GM21515 (cell line): ENCODE data around the gene AKR1D1.
"Not testable (repeated sequence)": the region's sequence is repeated elsewhere in the genome, so short reads cannot be mapped to it uniquely, and the experiment has no call there.

ENCODE experiments used
- ATAC-seq: cut with Tn5 transposase; IDR thresholded peaks from one replicate; pipeline ENCODE4 v1.9.1; 2021; ENCODE audit not compliant: unreplicated experiment

The AKR1D1 gene

GRCh38 chr7:138116892-138117291 is 40.6 kb downstream of the AKR1D1 start:
- ATAC-seq, result no peak

- no peak for ATAC-seq
Observed at GRCh38 chr7:138120140-138120827, 44.0 kb downstream of the AKR1D1 start.

- ATAC-seq, result no peak
Observed at GRCh38 chr7:138122162-138122561, 45.9 kb downstream of the AKR1D1 start.

- no peak for ATAC-seq
Observed at GRCh38 chr7:138125119-138125518, 48.9 kb downstream of the AKR1D1 start.

GRCh38 chr7:138125598-138126111 is 49.4 kb downstream of the AKR1D1 start:
- peak; percentile 85 for ATAC-seq

- no peak for ATAC-seq
Observed at GRCh38 chr7:138126928-138127327, 50.7 kb downstream of the AKR1D1 start.

- ATAC-seq, result no peak
Observed at GRCh38 chr7:138127996-138128395, 51.7 kb downstream of the AKR1D1 start.

GRCh38 chr7:138129551-138130165 is 53.4 kb downstream of the AKR1D1 start:
- ATAC-seq, result no peak

- ATAC-seq, result no peak
Observed at GRCh38 chr7:138137423-138138171, 61.3 kb downstream of the AKR1D1 start.

- ATAC-seq, result no peak
Observed at GRCh38 chr7:138138244-138138643, 62.0 kb downstream of the AKR1D1 start.

- no peak for ATAC-seq
Observed at GRCh38 chr7:138142583-138143201, 66.4 kb downstream of the AKR1D1 start.

GRCh38 chr7:138144958-138145357 is 68.7 kb downstream of the AKR1D1 start:
- ATAC-seq, result no peak

- not testable (repeated sequence) for ATAC-seq
Observed at GRCh38 chr7:138146221-138146620, 70.0 kb downstream of the AKR1D1 start.

- not testable (repeated sequence) for ATAC-seq
Observed at GRCh38 chr7:138146757-138147734, 70.8 kb downstream of the AKR1D1 start.

- ATAC-seq, result no peak
Observed at GRCh38 chr7:138151731-138152577, 75.7 kb downstream of the AKR1D1 start.

GRCh38 chr7:138154661-138155060 is 78.4 kb downstream of the AKR1D1 start:
- ATAC-seq, result no peak

- ATAC-seq, result no peak
Observed at GRCh38 chr7:138157702-138158101, 81.4 kb downstream of the AKR1D1 start.

- ATAC-seq, result no peak
Observed at GRCh38 chr7:138158739-138159528, 82.7 kb downstream of the AKR1D1 start.
